ENCODE results near the gene TAF7L.
"Not testable (repeated sequence)": the region's sequence is repeated elsewhere in the genome, so short reads cannot be mapped to it uniquely, and the experiment has no call there.

The TAF7L gene, protein sequence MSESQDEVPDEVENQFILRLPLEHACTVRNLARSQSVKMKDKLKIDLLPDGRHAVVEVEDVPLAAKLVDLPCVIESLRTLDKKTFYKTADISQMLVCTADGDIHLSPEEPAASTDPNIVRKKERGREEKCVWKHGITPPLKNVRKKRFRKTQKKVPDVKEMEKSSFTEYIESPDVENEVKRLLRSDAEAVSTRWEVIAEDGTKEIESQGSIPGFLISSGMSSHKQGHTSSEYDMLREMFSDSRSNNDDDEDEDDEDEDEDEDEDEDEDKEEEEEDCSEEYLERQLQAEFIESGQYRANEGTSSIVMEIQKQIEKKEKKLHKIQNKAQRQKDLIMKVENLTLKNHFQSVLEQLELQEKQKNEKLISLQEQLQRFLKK

DNA sequence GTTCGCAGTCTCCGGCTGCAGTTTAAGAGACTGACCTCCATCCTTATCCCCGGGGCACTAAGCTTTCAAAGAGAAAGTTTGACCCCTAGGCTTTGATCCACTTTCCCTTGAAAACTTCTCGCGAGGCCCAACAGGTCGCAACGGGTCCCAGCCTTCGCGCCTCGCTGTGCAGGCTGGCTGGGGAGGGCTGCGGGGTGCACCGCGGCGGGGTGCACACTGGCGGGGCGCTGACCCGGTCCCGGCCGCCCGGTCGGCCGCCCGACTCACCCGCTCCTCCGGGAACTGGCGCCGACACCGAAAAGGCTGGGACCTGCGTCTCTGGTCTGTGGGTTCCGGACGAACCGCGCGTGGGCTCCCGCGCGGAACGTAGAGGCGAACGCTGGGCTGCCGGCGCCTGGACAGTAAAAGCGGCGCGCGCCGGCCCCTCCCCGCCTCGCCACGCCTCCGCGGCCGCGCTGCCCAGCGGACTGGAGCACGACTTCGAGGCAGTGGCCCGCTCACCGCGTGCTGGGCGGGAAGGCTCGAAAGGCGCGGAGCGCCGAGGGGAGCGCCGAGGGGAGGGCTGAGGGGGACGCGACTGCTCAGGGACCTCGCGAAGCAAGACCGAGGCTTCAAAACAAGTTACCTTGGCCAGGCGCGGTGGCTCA lies at the start of gene TAF7L:
TSS of gene TAF7L (minus strand) at position 378 of the 647 bp plus-strand sequence. CDS start 3,791 bp downstream, outside the sequence.
- TF ChIP-seq, protein P1, sequence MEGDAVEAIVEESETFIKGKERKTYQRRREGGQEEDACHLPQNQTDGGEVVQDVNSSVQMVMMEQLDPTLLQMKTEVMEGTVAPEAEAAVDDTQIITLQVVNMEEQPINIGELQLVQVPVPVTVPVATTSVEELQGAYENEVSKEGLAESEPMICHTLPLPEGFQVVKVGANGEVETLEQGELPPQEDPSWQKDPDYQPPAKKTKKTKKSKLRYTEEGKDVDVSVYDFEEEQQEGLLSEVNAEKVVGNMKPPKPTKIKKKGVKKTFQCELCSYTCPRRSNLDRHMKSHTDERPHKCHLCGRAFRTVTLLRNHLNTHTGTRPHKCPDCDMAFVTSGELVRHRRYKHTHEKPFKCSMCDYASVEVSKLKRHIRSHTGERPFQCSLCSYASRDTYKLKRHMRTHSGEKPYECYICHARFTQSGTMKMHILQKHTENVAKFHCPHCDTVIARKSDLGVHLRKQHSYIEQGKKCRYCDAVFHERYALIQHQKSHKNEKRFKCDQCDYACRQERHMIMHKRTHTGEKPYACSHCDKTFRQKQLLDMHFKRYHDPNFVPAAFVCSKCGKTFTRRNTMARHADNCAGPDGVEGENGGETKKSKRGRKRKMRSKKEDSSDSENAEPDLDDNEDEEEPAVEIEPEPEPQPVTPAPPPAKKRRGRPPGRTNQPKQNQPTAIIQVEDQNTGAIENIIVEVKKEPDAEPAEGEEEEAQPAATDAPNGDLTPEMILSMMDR (IDR thresholded peaks at IDR 0.05; ENCODE audit: low read depth, low read length), result no peak
- no peak within 1 kb of the TSS for H3K4me3 ChIP-seq (ENCODE audit: low read depth, low read length)

DNA sequence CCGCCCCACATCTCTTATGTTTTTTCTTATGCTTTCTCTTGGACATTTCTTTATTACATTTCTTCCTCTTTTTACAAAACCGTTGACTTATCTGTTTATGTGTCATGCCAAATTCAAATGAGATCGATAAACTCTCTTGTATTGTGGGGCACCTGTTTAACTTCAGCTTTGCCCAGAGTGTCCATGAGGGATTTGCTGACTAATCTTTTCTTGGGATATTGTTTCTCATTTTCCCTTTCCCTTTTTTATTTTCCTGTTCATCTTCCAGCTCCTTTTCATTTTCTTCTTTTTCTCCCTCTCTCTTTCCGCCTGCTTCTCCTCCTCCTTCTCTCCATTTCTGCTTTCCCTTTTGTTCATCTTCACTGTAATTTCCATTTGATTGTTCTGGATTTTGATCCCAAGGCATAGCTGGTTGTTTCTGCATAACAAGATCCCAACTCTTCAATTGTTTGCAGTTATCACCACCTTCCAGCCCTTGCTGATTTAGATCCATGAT lies 46.7 kb upstream of the TAF7L start:
- TF ChIP-seq, protein P1 (IDR thresholded peaks at IDR 0.05; ENCODE audit: low read depth, low read length), result no peak
- H3K4me3 ChIP-seq (ENCODE audit: low read depth, low read length), result no peak overlapping the region

DNA sequence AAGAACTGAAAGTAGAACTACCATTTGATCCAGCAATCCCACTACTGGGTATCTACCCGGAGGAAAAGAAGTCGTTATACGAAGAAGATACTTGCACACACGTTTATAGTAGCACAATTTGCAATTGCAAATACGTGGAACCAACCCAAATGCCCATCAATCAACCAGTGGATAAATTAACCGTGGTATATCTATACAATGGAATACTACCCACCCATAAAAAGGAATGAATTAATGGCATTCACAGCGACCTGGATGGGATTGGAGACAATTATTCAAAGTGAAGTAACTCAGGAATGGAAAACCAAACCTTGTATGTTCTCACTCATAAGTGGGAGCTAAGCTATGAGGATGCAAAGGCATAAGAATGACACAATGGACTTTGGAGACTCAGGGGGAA lies 43.2 kb upstream of the TAF7L start:
- H3K4me3 ChIP-seq (ENCODE audit: low read depth, low read length), result not testable (repeated sequence)

DNA sequence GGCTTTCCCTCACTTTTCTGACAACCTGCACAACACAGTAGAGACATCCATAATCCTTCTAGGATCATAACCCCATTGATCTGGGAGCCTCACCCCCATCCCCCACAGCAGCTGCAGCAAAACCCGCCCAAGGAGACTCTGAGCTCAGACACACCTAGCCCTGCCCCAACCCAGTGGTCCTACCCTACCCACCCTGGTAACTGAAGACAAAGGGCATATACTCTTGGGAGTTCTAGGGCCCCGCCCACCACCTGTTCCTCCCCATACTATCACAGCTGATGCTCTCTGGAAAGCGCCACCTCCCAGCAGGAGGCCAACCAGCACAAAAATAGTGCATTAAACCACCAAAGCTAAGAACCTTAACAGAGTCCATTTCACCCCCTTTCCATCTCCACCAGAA lies 35.5 kb upstream of the TAF7L start:
- not testable (repeated sequence) for H3K4me3 ChIP-seq (ENCODE audit: low read depth, low read length)

DNA sequence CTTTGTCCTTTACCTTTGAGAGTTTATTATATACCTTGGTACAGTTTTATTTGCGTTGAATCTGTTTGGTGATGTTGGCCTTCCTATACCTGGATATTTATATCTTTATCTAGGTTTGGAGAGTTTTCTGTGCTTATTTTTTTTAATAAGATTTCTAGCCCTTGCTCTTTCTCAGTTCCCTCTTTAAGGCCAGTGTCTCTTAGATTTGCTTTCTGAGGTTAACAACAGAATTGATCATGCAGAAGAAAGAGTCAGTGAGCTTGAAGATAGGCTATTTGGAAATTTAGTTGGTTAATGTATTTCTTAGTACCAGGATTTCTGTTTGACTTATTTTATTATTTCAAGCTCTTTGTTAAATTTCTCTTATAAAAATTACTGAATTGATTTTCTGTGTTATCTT lies 12.7 kb upstream of the TAF7L start:
- no peak overlapping the region for H3K4me3 ChIP-seq (ENCODE audit: low read depth, low read length)
- TF ChIP-seq, protein P1 (IDR thresholded peaks at IDR 0.05; ENCODE audit: low read depth, low read length), result no peak

DNA sequence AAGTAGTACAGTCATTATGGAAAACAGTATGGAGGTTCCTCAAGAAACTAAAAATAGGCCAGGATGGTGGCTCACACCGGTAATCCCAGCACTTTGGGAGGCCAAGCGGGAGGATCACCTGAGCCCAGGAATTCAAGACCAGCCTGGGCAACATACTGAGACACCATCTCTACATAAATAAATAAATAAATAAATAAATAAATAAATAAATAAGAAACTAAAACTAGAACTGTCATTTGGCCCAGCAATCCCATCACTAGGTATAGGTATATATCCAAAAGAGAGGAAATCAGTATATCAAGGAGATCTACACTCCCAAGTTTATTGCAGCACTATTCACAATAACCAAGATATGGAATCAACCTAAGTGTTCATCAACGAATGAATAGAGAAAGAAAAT lies 4.5 kb upstream of the TAF7L start:
- H3K4me3 ChIP-seq (ENCODE audit: low read depth, low read length), result not testable (repeated sequence)

DNA sequence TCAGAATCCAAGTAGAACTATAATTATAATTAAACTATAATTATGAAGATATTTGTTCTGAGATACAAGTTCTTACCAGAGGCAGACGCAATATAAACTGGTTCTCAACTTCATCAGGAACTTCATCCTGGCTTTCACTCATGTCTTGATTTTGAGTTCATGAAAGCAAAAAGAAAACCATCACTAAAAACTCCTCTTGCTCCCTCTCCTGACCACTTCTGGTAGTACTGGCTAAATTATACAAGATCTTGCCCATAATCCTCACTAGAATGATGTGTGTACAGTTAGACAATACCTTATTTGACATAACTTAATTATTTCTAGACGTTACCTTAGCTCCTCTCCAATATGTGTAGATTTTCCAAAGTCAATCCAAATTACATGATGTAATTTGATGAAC lies 3.7 kb downstream of the TAF7L start:
- no peak overlapping the region for H3K4me3 ChIP-seq (ENCODE audit: low read depth, low read length)
- TF ChIP-seq, protein P1 (IDR thresholded peaks at IDR 0.05; ENCODE audit: low read depth, low read length), result peak; percentile 51

DNA sequence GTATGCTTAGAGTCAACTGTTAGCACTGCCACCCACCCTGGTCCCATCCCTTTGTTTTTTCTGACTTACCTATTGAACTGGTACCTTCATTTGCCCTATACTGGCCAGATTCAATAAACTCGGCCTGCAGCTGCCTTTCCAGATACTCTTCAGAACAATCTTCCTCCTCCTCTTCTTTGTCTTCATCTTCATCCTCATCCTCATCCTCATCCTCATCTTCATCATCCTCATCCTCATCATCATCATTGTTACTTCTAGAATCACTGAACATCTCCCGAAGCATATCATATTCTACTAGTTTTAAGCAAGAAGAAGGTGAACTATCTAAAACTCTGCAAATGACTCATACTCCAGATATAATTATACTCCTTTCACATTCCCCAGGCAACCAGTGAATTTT lies 14.9 kb downstream of the TAF7L start:
- TF ChIP-seq, protein P1 (IDR thresholded peaks at IDR 0.05; ENCODE audit: low read depth, low read length), result no peak
- H3K4me3 ChIP-seq (ENCODE audit: low read depth, low read length), result no peak overlapping the region

DNA sequence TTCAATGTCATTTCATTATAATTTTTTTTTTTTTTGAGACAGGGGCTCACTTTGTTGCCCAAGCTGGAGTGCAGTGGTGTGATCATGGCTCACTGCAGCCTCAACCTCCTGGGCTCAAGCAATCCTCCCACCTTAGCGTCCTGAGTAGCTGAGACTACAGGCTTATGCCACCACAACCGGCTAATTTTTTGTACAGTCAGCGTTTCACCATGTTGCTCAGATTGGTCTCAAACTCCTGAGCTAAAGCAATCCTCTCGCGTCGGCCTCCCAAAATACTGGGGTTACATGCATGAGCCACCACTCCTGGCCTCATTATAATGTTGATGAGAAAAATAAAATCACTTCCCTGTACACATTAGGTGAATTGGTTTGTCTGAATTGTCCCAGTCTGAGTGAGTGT lies 16.9 kb downstream of the TAF7L start:
- no peak overlapping the region for H3K4me3 ChIP-seq (ENCODE audit: low read depth, low read length)
- TF ChIP-seq, protein P1 (IDR thresholded peaks at IDR 0.05; ENCODE audit: low read depth, low read length), result no peak

Measured in WI38 (cell line).